Smooth muscle cell (in vitro differentiated cells): ENCODE data around the gene ASAP2. TPM values are rescaled to one million over a fixed set of nuclear protein-coding genes. Genes with fewer than 3 reads are reported as not detected.

Experiments
- DNase-seq: peaks from one replicate; lab custom pipeline; 2025; ENCODE audit not compliant: unreplicated experiment; lab: John Stamatoyannopoulos, UW
- H2AFZ ChIP-seq: fragments of 200-600 bp; sonication (generic); 2 replicates; pipeline ENCODE4 v1.6.0; 2016; ENCODE audit warnings: antibody characterized with exemption, low read depth, mild to moderate bottlenecking
- H3F3A ChIP-seq: fragments of 200-600 bp; sonication (generic); 2 replicates; pipeline ENCODE4 v1.6.0; 2017; ENCODE audit warnings: antibody characterized with exemption, low read depth
- H3K27ac ChIP-seq: fragments of 200-600 bp; sonication (generic); 2 replicates; pipeline ENCODE4 v1.5.1; 2016; ENCODE audit warnings: low read depth, mild to moderate bottlenecking
- H3K27me3 ChIP-seq: fragments of 200-600 bp; sonication (generic); 2 replicates; pipeline ENCODE4 v1.6.1; 2016; ENCODE audit warnings: low read depth, mild to moderate bottlenecking
- H3K36me3 ChIP-seq: fragments of 200-600 bp; sonication (generic); 2 replicates; pipeline ENCODE4 v1.5.1; 2016; ENCODE audit warnings: low read depth
- H3K4me1 ChIP-seq: fragments of 200-600 bp; sonication (generic); 2 replicates; pipeline ENCODE4 v1.5.1; 2016; ENCODE audit warnings: low read depth
- H3K4me2 ChIP-seq: fragments of 200-600 bp; sonication (generic); 2 replicates; pipeline ENCODE4 v1.6.0; 2016; ENCODE audit warnings: mild to moderate bottlenecking
- H3K4me3 ChIP-seq: fragments of 200-600 bp; sonication (generic); 2 replicates; pipeline ENCODE4 v1.5.1; 2016; ENCODE audit warnings: mild to moderate bottlenecking
- H3K79me2 ChIP-seq: fragments of 200-600 bp; sonication (generic); 2 replicates; pipeline ENCODE4 v1.6.0; 2016; ENCODE audit warnings: low read depth, mild to moderate bottlenecking
- H3K9ac ChIP-seq: fragments of 200-600 bp; sonication (generic); 2 replicates; pipeline ENCODE4 v1.6.0; 2016; ENCODE audit warnings: low read depth
- H3K9me3 ChIP-seq: fragments of 200-600 bp; sonication (generic); replicated peaks from 2 replicates; pipeline ENCODE4 v1.5.1; 2016; ENCODE audit warnings: low read depth
- H4K20me1 ChIP-seq: fragments of 200-600 bp; sonication (generic); 2 replicates; pipeline ENCODE4 v1.6.0; 2016; ENCODE audit warnings: low read depth
- CTCF ChIP-seq: fragments of 200-600 bp; sonication (generic); IDR thresholded peaks from 2 replicates; pipeline ENCODE4 v1.5.1; 2017; ENCODE audit warnings: borderline replicate concordance, mild to moderate bottlenecking, antibody characterized with exemption; ENCODE audit not compliant: insufficient read depth, poor library complexity, severe bottlenecking
- WGBS: methylation state at CpG from one replicate; pipeline ENCODE4 v1.1.7; 2016; ENCODE audit warnings: low lambda C conversion rate; 5-methylcytosine and 5-hydroxymethylcytosine counted together
- polyA plus RNA-seq: library from polyadenylated mRNA; unstranded; fragments of >200 nt; fragmentation: Nextera tagmentation; extraction: Ambion mirVana; gene quantifications from 2 replicates; pipeline ENCODE4 v1.2.1, GENCODE V29; 2016
- total RNA-seq: library from RNA; depleted of rRNA; stranded (reverse); fragments of >200 nt; gene quantifications from 2 replicates; pipeline ENCODE4 v1.2.3, GENCODE V29; 2014

ASAP2 gene
- total and polyA plus RNA-seq, 2 experiments from 2014 or later = 8.8 to 23.1 TPM

- Histone ChIP-seq H3K4me3 (no peak overlapping the region), H3K27me3 (no peaks in the 10 kb centered on the region), H3K79me2 (no peaks in the 10 kb centered on the region), H3K9ac (no peak overlapping the region), H3K4me1 (no peaks in the 10 kb centered on the region), H4K20me1 (no peaks in the 10 kb centered on the region), H3K36me3 (peaks cover 7% of the 10 kb centered on the region), H3K4me2 (no peak overlapping the region), H3K27ac (no peak overlapping the region), H2AFZ (no peak overlapping the region), H3F3A (no peaks in the 10 kb centered on the region), H3K9me3 (no peaks in the 10 kb centered on the region)
- 90% methylated on average over 7 of the region's 7 CpGs for WGBS
- no peak for TF ChIP-seq CTCF
- no peak for DNase-seq
Observed at GRCh38 chr2:9445089-9445488, 238.5 kb downstream of the ASAP2 start.

- TF ChIP-seq CTCF = no peak
- H3K27ac ChIP-seq = no peak overlapping the region
- H3K27me3 ChIP-seq = no peaks in the 10 kb centered on the region
- no peaks in the 10 kb centered on the region for H3K36me3 ChIP-seq
- no peaks in the 10 kb centered on the region for H3K79me2 ChIP-seq
- H3F3A ChIP-seq = no peaks in the 10 kb centered on the region
- H3K4me2 ChIP-seq = no peak overlapping the region
- no peaks in the 10 kb centered on the region for H3K4me1 ChIP-seq
- H3K9me3 ChIP-seq = no peaks in the 10 kb centered on the region
- H4K20me1 ChIP-seq = no peaks in the 10 kb centered on the region
- H3K4me3 ChIP-seq = no peak overlapping the region
- H2AFZ ChIP-seq = no peak overlapping the region
- DNase-seq = no peak
- WGBS = 92% methylated on average over 1 of the region's 1 CpG
- H3K9ac ChIP-seq = no peak overlapping the region
Observed at GRCh38 chr2:9451231-9451630, 244.6 kb downstream of the ASAP2 start.

Other genes with a start within 250 kb of the ASAP2 start
- 24.1 and 49.5 TPM in 2 replicates for gene MBOAT2, start 203.1 kb upstream of the ASAP2 start, total RNA-seq
- gene MBOAT2, start 203.1 kb upstream of the ASAP2 start, polyA plus RNA-seq = 32.6 and 35.2 TPM in 2 replicates
- gene ITGB1BP1, start 216.7 kb downstream of the ASAP2 start, total RNA-seq = 40.2 and 53.9 TPM in 2 replicates
- 138 and 142 TPM in 2 replicates for gene ITGB1BP1, start 216.7 kb downstream of the ASAP2 start, polyA plus RNA-seq
- 42.7 and 52.6 TPM in 2 replicates for gene CPSF3, start 216.8 kb downstream of the ASAP2 start, total RNA-seq
- 30.1 and 30.3 TPM in 2 replicates for gene CPSF3, start 216.8 kb downstream of the ASAP2 start, polyA plus RNA-seq